HG03175 (cell line): ENCODE results near the gene SRPK2.
A peak's percentile ranks its signal among the peaks of the same experiment; 100 is the strongest.

Source experiments
- ATAC-seq: cut with Tn5 transposase; IDR thresholded peaks from one replicate; pipeline ENCODE4 v1.9.1; 2021; ENCODE audit warnings: mild to moderate bottlenecking, moderate library complexity; ENCODE audit not compliant: unreplicated experiment

SRPK2 gene

DNA sequence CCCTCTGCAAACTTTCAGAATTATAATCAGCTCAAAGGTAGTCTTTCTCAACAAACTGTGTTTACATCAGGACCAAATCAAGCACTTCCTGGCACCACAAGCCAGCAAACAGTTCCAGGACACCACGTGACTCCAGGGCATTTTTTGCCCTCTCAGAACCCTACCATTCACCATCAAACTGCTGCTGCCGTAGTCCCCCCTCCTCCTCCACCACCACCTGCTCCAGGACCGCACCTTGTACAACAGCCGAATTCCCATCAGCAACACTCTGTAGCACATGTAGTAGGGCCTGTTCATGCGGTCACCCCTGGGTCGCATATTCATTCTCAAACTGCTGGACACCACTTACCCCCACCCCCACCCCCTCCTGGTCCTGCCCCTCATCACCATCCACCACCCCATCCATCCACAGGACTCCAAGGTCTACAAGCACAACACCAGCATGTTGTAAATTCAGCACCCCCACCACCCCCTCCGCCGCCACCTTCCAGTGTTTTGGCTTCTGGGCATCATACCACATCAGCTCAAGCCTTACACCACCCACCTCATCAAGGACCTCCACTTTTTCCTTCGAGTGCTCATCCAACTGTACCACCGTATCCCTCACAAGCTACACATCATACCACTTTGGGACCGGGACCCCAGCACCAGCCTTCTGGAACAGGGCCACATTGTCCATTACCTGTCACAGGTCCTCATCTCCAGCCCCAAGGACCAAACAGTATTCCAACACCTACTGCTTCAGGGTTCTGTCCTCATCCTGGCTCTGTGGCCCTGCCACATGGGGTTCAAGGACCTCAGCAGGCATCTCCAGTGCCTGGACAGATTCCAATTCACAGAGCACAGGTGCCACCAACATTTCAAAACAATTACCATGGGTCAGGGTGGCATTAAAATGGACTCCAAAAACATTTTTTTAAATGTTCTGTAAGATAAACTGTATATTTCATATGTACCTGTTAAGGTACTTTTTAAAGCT, 276.0 kb downstream of the SRPK2 start:
- no peak for ATAC-seq

DNA sequence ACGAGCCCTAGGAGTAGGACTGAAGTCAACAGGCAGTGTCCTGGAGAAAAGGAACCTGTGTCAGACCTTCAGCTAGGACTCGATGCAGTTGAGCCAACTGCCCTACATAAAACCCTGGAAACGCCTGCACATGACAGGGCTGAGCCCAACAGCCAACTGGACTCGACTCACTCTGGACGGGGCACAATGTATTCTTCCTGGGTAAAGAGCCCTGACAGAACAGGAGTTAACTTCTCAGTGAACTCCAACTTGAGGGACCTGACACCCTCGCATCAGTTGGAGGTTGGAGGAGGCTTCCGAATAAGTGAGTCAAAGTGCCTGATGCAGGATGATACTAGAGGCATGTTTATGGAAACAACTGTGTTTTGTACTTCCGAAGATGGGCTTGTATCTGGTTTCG, 281.3 kb downstream of the SRPK2 start:
- ATAC-seq: no peak

DNA sequence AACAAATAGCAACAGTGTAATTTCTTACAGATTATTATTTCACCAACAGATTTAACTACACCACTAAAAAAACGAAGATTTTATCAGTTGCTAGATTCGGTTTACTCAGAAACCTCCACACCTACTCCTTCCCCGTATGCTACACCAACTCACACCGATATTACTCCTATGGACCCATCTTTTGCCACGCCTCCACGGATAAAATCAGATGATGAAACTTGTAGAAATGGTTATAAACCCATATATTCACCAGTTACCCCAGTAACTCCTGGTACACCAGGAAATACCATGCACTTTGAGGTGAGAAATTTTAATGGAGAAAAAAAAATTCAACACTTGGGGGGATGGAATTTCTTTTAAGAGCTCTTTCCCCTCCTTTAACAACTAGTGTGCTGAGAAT, 282.2 kb downstream of the SRPK2 start:
- ATAC-seq: no peak

DNA sequence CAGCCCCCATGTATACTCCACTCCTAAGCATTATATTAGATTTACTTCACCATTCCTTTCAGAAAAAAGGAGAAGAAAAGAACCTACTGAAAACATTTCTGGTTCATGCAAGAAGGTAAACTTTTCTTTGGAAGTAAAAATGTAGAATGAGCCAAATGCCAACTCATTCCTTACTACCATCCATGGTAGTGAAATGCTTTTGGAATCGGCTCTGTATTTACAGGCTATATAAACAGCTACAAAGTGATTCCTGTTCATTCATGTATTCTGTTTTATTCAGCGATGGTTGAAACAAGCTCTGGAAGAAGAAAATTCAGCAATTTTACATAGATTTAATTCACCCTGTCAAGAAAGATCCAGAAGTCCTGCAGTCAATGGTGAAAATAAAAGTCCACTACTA, 283.1 kb downstream of the SRPK2 start:
- no peak for ATAC-seq

DNA sequence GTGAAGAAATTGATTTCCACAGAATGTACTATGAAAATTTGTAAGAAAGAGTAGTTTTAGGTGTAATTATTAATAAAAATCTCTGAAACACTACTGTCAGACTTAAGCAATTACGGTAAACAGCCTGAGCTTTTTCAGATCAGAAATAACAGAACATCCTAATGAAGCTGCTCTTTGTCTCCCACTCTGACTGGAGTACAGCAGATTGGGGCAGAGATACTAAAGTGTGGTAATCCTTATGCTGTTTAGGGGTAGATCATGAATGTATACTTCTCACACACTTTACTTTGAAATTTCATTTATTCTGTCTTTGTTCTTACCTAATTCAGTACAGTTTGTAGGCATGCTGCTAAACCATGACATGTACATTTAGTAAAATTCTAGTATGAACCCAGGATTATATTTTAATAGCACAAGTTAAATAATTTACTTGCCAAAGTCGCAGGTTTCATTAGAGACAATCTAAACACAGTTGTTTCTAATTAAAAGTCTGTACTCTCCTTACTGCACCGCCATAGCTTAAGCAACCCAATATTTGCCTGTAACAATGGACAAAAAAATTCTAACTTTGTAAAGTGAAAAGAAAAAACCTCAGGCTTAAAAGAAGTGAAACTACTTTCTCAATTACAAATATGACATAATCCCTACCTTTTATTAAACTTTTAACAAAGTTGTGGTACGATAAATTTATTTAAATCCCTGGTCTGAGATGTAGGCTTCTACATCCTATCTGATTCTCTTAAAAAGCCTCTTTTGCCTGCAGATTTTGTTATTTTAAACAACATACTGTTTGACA, 286.0 kb downstream of the SRPK2 start:
- no peak for ATAC-seq

DNA sequence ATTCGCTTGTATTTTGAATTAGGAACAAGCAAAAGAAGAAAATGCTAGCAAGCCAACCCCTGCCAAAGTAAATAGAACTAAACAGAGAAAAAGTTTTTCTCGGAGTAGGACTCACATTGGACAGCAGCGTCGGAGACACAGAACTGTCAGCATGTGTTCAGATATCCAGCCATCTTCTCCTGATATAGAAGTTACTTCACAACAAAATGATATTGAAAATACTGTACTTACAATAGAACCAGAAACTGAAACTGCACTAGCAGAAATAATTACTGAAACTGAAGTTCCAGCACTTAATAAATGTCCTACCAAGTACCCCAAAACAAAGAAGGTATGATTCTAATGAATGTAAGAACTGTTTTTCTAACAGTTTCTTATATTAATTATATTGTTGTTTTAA, 286.9 kb downstream of the SRPK2 start:
- ATAC-seq: peak; percentile 59

DNA sequence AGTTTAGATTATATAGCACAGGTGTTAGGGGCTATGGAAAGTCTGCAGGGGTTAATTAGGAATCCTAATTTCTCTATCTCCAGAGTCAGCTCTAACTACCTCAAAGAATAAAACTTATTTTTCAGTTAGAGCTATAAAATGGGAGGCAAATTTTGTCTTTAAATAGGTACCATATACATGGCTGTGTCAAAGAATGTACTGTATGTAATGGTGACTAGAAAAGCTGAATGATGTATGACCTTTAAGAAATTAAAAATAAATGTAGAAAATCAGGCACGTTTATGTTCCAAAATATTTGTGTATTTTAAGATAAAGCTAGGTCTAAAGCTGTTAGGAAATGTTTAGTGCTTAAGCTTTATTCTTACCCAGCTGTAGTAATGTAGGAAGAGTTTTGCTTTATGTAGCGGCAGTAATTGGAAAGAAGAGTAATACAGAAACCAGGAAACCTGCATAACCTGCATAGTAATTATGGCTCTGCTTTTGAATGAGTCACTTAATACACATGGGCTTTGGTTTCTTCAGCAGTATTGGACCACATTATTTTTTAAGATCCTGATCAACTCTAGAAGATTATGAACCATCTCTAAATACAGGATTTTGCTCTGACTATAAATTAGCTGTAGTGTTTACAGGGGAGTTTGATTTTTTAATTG, 289.7 kb downstream of the SRPK2 start:
- peak; percentile 56 for ATAC-seq

DNA sequence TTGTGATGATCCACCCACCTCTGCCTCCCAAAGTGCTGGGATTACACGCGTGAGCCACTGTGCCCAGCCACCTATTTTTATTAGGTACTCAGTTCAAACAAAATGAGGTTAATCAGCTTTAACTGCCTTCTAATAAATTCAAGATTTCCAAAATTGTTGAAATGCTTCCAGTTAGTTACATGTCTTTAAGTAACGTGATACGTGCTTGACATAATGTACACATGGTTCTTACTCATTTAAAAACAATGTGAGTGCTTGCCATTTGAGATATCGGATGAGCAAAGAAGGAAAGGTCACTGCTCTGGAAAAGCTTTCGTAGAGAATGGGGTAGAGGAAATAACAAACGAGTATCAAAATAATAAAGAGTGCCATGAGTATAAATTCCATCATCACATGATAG, 291.1 kb downstream of the SRPK2 start:
- no peak for ATAC-seq

DNA sequence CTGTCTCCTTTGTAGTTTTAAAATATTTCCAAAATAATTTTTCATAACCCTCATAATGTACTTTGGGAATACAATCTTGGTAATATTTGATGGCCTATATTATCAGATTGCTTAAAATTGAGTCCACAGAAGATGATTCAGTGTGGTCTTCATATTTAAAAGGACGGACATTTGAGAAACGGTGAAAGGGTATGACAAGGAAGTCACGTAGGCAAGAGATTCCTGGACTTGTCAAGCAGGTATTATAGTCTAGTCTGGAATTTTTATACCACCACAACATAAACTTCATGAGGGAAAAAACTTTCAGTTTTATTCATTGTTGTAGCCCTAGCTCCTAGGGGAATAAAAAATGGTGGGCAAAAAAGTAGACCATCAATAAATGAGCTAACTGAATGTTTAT, 292.4 kb downstream of the SRPK2 start:
- no peak for ATAC-seq

DNA sequence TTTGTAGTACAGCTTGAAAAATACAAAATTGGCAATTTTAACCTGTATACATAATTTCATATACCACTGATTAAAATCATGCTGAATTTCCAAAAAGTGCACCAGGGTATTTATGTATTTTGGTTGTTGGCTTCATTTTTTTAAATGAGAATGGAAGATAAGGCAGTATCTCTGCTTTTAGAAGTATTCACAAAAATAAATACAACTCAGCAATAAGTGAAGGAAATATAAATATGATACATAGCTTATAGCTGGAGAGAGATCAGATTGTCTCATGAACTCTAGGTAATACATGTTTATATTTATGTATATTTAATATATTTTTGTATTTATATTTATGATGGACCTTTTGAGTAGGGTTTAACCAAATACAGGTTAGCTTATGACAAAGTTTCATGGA, 293.8 kb downstream of the SRPK2 start:
- no peak for ATAC-seq

DNA sequence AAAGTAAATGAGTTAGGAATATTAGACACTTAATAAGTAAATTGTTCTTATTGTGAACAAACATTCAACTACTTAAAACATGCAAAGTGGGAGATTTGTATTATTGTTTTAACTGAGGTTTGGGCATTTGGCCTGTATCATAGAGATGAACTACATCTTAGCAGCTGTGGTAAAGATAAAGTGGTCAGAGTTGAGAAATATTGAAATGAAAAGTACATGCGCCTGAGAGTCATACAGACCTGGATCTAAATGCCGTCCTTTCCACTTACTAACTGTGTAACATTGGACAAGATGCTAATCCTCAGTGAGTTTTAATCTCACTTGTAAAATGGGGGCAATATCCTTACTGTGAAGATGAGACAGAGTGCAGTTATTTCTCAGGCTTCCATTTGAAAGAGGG, 300.3 kb downstream of the SRPK2 start:
- ATAC-seq: no peak

DNA sequence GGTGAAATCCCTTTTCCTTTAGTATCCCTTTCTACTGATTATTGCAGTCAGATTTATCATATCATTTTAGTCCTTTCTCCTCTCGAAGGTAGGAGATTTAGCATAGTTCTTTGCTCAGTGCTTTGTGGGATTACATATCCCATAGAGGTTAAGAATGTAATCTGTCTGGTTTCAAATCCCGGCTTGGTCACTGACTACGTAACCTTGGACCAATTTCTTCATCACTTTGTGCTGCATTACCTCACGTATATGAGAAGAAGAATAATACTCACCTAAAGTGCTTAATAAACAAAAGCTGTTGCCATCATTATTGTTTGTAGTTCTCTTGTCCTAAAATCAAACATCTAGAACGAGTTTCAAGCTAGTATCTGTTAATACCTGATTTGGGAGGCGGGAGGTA, 300.7 kb downstream of the SRPK2 start:
- ATAC-seq: no peak

DNA sequence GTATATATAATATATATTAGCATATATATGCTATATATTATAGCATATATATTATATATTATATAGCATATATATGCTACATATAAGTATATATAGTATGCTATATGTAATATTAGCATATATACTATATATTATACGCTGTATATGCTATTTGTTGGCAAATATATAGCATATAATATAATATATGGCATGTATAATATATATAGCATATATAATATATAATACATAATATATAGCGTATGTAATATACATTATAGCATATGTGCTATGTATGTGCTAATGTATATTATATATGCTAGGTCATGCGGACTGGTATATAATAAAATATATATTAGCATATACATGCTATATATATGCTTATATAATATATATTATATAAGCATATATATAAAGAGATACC, 301.9 kb downstream of the SRPK2 start:
- no peak for ATAC-seq

DNA sequence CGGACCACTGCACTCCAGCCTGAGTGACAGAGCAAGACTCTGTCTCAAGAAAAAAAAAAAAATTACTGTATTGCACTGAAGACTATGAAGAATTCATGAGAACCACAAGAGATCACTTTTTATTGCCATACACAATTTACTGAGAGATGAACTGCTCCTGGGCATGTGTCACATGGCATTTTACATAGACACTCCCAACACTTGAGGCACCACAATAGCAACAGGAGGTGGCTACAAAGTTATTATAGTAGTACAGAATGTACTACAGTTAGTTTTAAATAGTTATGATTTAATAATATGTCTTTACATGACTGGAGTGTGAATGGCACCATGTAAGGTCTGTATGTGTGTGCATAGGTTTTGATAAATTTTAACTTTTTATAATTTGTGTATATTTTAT, 304.1 kb downstream of the SRPK2 start:
- ATAC-seq: no peak

DNA sequence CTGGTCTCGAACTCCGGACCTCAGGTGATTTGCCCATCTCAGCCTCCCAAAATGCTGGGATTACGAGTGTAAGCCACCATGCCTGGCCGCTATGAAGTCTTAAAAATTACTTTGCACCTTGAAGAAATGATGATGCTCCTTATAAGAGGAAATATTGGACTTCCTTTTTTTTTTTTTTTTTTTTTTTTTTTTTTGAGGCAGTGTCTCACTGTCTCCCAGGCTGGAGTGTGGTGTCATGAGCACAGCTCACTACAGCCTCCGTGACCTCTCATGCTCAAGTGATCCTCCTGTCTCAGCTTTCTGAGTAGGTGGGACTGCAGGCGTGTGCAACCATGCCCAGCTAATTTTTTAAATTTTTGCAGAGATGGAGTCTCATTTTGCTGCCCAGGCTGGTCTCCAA, 309.4 kb downstream of the SRPK2 start:
- no peak for ATAC-seq

DNA sequence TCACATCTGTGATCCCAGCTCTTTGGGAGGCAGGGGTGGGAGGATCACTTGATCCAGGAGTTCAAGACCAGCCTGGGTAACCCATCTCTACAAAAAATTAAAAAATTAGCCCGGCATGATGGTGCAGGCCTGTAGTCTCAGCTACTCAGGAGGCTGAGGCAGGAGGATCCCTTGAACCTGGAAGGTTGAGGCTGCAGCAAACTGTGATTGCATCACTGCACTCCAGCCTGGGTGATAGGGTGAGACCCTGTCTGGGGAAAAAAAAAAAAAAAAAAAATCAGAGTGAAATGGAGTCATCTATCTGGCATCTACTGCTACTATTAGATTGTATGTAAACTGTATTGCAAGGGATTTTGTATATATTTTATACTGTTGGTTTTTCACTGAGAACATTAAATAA, 315.6 kb downstream of the SRPK2 start:
- no peak for ATAC-seq

DNA sequence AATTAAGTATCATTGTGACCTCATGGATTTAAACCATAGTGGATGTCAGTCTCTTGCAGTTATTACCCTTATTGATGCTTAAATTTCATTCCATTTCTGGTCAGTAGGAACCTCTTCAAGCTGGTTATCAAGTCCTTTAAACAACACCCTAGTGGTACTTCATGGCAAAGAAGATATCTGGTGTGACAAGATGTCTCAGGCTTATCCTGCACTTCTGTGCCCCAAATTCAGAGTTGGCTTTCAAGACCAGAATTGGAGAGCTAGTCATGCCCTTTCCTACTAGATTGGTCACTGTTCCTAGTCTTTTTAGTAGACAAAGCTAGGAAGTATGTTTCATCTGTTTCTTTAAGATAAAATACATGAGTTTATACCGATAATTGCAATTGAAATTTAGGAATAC, 319.8 kb downstream of the SRPK2 start:
- no peak for ATAC-seq

DNA sequence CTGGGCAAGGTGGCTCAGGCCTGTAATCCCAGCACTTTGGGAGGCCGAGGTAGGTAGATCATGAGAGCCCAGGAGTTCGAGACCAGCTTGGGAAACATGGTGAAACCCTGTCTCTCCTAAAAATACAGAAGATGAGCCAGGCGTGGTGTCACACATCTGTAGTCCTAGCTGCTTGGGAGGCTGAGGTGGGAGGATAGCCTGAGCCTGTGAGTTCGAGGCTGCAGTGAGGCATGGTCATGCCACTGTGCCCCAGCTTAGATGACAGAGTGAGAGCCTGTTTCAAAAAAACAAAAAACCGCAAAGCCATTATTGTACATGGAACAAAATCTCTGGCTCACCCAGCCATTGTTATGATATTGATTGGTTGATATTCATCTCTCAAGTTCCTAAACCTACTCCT, 321.0 kb downstream of the SRPK2 start:
- ATAC-seq: no peak
